HG02588 (cell line): ENCODE measurements around the gene PRR19.

Experiments used
- ATAC-seq: cut with Tn5 transposase; IDR thresholded peaks from one replicate; pipeline ENCODE4 v1.9.1; 2021; ENCODE audit warnings: mild to moderate bottlenecking, moderate library complexity; ENCODE audit not compliant: unreplicated experiment

Gene PRR19

GRCh38 chr19:42271045-42271419, 30.9 kb upstream of the PRR19 start:
- no peak for ATAC-seq

GRCh38 chr19:42271861-42272534, 29.9 kb upstream of the PRR19 start:
- ATAC-seq: no peak

DNA sequence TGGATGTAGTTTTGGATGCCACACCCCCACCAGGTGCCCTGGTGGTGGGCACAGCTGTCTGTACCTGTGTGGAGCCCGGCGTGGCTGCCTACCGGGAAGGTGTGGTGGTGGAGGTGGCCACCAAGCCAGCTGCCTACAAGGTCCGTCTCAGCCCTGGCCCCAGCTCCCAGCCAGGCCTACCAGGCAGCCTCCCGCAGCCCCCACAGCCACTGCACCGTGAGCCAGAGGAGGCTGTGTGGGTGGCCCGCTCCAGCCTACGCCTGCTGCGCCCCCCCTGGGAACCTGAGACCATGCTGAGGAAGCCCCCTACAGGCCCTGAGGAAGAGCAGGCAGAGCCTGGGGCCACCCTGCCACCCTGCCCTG, 29.4 kb upstream of the PRR19 start:
- no peak for ATAC-seq

DNA sequence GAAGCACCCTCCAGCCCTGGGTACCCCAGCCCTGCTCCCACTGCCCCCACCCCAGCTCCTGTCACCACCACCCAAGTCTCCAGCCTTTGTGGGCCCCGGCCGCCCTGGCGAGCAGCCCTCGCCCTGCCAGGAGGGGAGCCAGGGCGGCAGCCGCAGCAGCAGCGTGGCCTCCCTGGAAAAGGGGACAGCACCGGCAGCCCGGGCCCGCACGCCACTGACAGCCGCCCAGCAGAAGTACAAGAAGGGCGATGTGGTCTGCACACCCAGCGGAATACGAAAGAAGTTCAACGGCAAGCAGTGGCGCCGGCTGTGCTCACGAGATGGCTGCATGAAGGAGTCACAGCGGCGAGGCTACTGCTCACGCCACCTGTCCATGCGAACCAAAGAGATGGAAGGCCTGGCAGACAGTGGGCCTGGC, 28.9 kb upstream of the PRR19 start:
- no peak for ATAC-seq

DNA sequence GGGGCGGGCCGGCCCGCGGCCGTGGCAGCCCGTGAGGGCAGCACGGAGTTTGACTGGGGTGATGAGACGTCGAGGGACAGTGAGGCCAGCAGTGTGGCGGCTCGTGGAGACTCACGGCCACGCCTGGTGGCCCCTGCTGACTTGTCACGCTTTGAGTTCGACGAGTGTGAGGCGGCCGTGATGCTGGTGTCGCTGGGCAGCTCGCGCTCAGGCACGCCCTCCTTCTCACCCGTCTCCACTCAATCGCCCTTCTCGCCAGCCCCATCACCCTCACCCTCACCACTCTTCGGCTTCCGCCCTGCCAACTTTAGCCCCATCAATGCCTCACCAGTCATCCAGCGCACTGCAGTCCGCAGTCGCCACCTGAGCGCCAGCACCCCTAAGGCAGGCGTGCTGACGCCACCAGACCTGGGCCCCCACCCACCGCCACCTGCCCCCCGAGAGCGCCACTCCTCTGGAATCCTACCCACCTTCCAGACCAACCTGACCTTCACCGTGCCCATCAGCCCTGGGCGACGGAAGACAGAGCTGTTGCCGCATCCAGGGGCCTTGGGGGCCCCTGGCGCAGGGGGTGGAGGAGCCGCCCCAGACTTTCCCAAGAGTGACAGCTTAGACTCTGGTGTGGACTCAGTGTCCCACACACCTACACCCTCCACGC, 28.4 kb upstream of the PRR19 start:
- no peak for ATAC-seq

- ATAC-seq: no peak
Measured at GRCh38 chr19:42274065-42274682, 27.8 kb upstream of the PRR19 start.

GRCh38 chr19:42275103-42275502, 26.8 kb upstream of the PRR19 start:
- ATAC-seq: no peak

- ATAC-seq: no peak
Measured at GRCh38 chr19:42275517-42275916, 26.4 kb upstream of the PRR19 start.

DNA sequence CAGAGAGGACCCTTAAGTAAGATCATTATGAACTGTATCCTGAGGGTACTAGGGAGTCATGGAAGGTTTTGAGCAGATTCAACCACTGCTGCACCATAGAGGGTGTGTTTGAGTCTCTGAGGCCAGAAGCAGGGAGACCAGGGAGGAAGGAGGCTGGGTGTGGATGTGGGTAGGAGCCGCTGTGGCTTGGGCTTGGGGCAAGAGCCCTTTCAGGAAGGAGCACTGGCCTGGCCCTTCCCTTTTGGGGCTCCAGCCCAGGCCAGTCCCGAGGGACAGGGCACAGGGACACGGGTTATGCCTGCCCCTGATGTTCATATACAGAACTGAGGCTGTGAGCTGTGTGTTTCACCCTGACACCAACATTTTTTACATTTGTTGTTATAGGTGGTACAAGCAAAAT, 25.6 kb upstream of the PRR19 start:
- ATAC-seq: no peak

DNA sequence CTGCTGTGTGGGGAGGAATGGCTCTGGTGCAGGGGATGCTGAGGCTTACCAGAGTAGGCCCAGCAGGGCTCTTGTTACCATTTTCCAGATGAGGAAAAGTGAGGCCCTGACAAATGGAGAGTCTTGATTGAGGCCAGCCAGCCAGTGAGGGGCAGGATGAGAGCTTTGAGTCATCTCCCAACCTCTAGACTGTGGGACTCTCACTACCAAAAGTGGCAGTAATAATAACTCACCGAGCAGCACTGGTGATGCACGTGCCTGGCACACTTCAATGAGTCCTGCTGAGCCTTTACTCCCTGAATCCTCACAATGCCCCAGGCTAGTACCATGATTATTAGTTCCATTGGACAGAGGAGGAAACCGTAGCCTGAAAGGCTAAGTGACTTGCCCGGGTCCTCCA, 25.1 kb upstream of the PRR19 start:
- ATAC-seq: no peak

GRCh38 chr19:42277821-42278451, 24.0 kb upstream of the PRR19 start:
- ATAC-seq: no peak

GRCh38 chr19:42278452-42279154, 23.3 kb upstream of the PRR19 start:
- ATAC-seq: no peak

- ATAC-seq: no peak
Measured at GRCh38 chr19:42279155-42279901, 22.6 kb upstream of the PRR19 start.

DNA sequence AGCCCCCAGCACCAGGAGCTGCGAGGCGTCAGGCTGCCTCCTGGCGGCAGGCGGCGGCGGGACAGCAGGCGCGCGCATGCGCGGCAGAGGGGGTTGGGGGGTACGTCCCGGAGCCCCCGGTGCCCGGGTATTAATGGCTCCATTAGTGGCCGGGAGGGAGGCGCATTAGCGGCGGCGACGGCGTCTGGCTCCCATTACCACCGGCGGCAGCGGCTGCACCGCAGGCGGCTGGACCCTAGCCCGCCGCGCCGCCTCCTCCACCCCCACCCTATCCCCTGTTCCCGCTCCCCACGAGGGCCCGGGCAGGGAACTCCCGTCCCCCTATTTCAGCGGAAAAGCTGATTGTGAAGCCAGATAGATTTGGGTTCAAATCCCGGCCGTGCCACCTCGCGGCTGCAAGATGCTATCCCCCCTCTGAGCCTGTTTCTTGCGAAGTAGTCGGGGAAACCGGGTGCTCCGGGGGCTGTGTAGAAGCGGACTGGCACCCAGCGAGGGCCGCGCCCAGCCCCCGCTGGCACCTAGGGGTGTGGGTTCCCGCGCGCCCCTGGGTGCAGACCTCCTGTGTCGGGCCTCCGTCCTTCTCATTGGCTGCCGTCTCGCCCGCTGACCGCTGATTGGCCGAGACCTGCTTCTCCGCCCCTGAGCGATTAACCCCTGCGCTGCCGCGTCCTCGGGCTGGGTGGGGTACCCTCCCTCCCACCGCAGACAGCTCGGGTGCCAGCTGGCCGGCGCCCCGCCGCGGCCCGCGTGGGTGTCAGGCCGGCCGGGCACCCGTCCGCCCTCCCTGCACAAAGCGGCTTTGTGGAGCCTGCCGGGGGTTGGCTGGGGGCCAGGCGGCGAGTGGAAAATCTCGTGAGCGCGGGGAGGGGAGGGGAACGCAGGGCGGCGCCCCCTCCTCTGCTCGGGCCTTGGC, 21.8 kb upstream of the PRR19 start:
- no peak for ATAC-seq

GRCh38 chr19:42280815-42281145, 21.2 kb upstream of the PRR19 start:
- ATAC-seq: no peak

DNA sequence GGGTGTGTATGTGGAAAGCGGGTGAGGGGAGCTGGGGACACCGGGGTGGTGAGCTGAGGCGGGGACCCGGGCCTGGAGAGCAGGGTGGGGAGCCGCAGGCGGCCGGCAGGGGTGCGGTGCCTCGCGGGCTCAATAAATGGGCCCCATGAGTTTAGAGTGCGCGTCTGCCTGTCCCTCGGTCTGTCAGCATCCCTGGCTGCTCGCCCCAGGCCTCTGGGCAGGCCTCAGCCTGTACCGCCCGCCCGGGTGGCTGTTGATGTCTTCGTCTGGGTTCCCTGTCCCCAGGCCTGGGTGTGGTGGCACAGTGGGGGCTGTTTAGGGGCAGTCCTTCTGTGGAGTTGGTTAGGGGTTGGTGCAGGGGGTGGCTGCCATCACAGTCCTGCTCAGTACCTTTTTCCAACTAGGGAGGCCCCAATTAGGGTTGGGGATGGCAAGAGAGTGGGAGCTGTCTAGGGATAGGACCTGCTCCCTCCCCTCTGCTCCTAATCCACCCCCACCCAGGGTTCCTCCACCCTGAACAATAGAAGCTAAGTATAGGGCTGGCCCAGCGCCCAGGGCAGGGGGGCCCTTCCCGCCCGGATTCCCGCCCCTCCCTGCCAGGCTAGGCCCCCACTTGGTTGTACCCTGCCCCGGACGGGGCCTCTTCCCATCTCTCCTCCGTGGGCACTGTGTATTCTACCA, 20.6 kb upstream of the PRR19 start:
- ATAC-seq: no peak

GRCh38 chr19:42281827-42282762, 19.8 kb upstream of the PRR19 start:
- ATAC-seq: no peak

DNA sequence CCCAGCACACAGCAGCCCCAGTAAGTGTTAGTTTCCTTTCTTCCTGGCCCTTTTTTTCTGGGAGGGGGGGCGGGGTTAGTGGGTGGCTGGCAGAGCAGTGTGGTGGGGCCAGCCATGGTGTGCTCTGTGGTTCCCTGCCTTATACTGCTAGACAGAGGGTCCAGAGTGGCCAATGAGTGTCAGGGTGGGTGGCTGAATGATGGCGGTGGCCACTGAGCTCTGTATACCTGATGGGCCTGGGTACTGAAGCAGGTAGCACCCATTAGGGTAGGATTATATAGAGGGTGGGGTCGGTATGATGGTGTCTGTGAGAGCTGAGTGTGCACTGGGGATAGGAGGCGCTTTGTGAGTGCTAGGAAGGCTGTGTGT, 19.1 kb upstream of the PRR19 start:
- ATAC-seq: no peak
